HT1080 (cell line): ENCODE results near the gene ASB1. TPM values are rescaled to one million over a fixed set of nuclear protein-coding genes. Genes with fewer than 3 reads are reported as not detected.

Experiments used
- DNase-seq: peaks from one replicate; pipeline ENCODE4 v3.0.0-alpha.2; 2015; ENCODE audit warnings: low read depth
- small RNA-seq: library from RNA; depleted of rRNA; stranded (forward); fragments of <200 nt; gene quantifications from one replicate; pipeline ENCODE3, GENCODE V24; 2014
- total RNA-seq: library from RNA; depleted of rRNA; stranded (reverse); fragments of >200 nt; shearing (Covaris generic); gene quantifications from 2 replicates; pipeline ENCODE4 v1.2.3, GENCODE V29; 2014; rRNA removed

The ASB1 gene
- total RNA-seq, 1 experiment from 2014 or later = 56.6 TPM

DNA sequence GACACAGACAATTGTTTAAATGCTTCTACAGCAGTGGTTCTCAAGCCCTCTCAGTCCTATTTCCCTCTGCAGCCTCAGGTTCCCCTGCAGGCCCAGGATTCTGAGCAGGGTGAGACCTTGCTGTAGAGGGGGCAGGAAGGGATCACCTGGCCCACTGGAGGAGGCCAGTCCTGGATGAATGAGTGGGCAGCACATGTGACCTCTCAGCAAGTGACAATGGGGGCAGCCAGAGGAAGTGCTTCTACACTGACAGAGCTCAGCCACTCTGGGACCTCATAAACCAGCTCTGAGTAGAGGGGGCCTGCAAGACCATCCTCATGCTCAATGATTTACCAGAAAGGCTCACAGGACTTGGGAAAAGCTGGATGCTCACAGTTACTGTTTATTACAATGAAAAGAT, 63.2 kb downstream of the ASB1 start:
- DNase-seq = no peak

DNA sequence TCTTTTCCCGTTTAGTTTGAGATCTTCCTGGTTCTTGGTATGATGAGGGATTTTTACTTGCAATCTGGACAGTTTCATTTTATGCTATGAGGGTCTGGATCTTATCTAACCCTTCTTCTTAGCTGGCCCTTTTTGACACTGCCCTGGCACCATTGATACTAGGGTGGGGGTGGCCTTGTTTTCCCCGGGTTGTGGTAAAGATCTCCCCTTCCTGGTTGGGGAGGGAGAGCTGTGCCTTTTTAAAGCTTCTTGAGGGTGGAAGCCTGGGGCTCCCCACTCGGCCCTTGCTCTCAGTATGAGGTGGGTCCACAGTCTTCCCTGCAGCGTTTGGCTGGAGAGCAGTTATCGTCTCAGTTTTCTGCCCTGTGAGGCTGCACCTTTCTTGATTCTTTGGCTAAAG, 66.1 kb downstream of the ASB1 start:
- no peak for DNase-seq

DNA sequence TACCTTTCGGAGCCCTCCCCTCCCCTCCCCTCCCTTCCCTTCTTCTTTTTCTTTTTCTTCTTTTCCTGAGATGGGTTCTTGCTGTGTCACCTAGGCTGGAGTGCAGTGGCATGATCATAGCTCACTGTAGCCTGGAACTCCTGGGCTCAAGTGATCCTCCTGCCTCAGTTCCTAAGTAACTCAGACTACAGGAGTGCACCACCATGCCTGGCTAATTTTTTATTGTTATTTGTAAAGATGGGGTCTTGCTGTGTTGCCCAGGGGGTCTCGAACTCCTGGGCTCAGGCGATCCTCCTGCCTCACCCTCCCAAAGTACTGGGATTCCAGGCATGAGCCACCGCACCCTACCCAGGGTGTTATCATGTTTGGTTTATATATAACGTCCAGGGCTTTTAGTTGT, 66.7 kb downstream of the ASB1 start:
- DNase-seq = no peak

DNA sequence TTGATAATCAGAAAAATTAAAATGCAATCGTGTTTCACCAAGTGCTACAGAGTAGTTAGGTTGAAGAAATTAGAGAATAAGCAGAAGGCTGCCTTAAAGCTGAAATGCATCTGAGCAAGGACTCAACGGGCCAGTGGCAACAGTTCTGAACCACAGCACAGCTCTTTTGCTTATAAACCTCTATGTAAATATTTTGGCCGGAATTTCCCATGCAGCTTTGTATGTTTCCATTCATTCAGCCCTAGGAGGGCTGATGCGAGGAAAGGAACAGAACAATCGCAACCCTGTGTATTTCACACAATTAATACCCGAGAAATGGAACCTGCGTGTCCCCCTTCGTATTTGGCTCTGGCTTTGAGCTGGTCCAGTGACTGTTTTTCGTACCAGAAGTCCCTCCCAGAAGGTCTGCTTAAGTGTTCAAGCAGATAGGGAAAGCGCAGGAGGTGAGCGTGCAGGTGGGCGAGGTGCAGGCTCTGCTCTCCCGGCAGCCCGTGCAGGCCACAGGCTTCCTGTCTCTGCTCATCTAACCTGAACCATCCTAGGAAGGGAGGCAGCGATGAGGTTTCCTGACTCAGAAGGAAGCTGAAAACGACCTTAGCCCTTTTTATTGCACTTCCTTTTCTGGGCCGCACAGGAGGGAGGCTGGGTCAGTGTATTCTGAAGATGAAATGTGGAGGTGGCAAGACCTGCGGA, 67.3 kb downstream of the ASB1 start:
- no peak for DNase-seq

DNA sequence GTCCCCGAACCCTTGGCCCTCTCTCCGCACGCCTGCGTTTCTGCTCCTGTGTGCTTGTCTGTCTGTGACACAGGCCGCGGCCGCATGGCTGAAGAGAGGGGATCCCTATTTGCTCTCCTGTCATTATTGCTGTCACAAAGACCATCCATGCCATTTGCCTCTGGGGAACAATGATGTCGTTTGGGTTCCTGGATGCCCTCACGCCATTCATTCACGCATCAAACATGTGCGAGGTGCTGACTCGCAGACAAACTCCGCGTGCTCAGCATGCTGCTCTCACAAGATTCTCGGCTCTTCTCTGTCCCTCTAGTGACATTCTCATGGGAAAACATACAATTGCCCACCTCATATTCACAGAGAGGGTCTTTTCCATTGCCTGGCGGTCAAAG, 67.8 kb downstream of the ASB1 start:
- no peak for DNase-seq

DNA sequence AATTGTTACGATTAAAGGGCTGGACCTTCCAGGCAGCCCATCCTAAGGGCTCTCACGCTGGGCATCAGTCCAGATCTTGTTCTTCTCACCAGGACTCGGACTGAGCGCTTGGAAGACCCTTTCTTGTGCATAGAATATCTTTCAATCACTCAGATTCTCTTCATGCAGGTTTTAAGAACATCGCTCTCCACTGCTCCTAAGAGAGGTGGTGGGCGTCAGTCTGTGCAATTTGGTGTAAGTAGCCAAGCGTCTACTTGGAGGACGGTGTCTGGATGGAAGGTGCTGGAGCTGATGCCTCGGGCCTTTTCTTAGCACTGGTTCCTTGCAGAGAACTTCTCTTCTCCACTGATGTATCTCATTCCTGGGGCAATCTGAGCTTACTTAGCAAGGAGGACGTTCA, 68.7 kb downstream of the ASB1 start:
- DNase-seq = no peak

DNA sequence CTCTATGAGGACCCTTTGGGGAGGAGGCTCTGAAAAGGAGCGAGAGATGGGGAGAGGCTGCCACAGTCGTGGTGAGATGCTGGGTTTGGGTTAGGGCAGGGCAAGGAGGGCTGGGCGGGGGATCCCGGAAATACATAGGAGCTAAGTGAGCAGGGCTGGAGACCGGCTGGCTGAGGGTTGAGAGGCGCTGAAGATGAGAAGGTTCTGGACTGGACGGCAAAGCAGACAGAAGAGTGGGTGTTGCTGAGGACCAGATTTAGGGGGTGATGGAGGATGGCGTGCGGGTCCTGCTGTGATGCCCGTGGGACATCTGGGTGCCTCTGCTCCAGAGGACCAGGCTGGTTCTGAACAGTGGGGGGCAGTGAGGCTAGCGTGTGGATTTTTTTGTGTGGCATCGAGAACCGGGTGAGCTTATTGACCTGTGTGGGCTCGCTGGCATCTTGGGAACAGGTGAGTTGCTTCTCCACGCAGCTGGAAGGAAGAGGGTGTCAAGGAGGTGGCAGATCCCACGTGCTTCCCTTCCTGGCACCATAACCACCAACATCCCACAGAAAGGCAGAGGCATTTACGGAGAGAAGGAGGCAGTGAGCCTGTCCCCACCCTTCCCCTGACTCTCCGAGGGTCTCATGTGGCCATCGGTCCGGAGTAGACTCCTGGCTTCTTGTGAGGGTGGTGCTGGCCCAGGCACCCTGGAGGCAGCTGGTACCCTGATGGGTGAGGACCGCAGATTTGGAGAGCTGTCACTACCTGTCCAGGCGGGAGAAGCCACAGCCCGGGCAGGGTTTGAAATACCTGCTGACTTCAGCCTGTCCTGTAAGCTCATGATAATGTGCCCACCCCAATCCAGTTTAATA, 70.3 kb downstream of the ASB1 start:
- DNase-seq = no peak

DNA sequence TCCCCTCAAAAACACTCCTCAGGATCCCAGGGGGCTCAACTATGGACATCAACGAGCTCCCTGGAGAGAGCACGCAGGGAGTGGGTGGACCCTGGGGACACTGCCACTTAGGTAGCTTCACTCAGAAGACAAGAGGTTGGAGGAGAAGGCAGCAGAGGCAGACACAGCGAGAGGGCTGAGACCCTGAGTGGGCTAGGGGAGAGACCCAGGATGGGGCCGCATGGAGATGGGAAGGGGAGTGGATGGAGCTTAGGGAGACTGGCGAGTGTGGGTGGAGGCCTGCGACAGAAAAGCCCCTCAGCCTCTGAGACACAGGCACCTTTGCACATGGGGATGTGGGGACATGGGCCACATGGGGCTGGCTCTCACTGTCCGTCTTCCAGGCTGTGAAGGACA, 70.9 kb downstream of the ASB1 start:
- DNase-seq = no peak

DNA sequence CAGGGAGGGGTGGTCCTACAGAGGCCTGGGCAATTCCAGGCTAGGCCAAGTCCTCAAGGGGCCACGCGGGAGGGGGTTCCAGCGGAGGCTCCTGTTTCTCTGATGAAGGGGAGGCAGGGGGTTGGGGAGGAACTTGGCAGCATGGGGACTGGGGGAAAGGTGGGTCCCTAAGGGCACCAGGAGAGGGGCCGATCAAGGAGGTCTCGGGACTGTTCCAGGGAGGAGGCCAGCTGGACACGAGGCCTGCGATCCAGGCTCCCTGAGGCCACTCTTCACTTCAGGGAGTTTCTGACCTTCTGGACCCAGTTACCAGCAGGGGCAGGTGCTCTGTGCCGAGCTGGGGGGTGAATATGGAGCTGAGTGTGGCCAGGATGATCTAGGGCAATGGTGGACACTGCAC, 71.5 kb downstream of the ASB1 start:
- DNase-seq = no peak

DNA sequence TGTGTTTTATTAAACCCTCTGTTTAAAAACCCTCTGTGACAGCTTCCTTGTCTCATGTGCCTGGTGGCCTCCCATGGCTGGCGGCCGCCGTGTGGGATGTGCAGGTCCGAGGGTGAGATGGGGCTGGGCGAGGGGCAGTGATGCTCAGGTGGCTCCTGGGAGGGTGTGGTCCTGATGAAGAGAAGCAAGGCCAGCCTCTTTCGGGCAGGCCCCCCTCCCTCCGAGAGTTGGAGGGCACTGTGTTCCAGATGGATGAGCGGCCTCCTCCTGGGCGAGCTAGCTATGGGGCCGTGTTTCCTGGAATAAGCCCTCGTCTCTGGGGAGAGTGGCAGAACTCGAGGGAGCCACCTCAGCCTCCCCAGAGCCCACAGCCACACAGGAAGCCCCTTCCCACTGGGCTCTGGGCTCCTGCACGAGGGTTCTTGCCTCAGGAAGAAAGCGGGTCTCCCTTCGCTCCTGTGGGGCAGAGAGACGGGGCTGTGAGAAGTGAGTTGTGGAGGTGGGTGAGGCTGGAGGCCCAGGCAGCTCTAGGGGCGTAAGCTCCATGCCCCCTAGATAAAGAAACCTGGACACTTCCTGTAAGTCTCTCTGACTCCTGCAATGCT, 72.1 kb downstream of the ASB1 start:
- no peak for DNase-seq

DNA sequence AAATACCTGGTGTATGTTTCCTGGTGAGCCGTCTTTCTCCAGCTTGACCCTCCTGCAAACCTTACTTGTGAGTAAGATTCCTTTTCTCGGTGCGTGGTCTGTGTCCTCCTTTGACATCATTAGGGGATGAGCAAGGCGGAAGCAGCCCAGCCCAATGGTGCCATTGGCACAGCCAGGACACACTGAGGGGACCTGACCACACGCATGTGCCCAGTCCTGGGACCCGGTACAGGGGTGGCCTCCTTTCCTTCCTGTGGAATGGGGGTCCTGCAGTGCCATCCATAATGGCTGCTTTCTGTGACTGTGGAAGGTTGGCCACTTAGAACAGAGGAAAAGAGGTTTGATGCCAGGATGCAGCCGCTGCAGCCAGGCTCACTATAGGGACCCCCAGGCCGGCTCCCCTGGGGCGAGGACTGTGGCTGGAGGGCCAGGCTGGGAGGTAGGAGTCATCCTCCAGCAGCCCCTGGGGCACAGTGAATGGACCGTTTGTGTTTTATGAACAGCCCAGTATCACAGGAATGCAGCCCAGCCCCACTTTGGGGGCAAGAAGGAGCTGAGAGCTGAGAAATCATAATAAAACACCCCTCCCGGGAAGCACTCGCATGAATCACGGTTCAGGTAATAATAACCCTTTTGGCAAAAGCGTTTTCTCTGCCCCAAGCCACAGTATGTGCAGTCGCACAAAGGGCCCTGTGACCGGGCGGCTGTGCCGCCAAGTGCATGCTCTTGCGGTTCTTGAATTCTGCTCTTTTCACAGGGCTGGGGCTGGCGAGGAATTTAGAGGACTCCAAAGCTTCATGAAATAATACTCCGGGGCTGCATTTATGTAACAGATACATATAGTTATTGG, 73.2 kb downstream of the ASB1 start:
- DNase-seq = peak; percentile 48

DNA sequence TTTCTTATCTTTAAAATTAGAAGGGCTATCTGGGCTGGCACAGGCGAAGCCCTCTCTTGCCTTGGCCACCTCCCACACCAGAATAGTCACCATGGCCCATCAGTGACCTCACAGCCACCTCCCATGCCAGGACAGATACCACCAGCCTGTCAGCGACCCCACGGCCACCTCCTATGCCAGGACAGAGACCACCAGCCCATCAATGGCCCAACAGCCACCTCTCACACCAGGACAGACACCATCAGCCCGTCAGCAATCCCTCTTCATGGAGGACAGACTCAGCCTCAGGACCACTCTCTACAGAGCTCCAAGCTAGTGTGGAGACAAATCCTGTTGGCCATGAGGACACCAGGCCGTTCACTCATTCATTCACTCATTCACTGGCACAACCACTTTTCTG, 74.6 kb downstream of the ASB1 start:
- no peak for DNase-seq

Small RNA genes within 50 kb of the gene (small RNA-seq; reads per million reads assigned to genes)
- not detected for gene RNU6-234P

Other genes with a start within 250 kb of the ASB1 start
- 19.1 and 44.3 TPM in 2 replicates for gene ILKAP, start 223.2 kb upstream of the ASB1 start, total RNA-seq
- gene HES6, start 186.9 kb upstream of the ASB1 start, total RNA-seq = 16.8 and 17.0 TPM in 2 replicates
- gene PER2, start 138.3 kb upstream of the ASB1 start, total RNA-seq = 2.6 and 2.9 TPM in 2 replicates
- 5.2 and 7.1 TPM in 2 replicates for gene TRAF3IP1, start 106.4 kb upstream of the ASB1 start, total RNA-seq